HCT116 (cell line): ENCODE results near the gene TEX48. TPM values are rescaled to one million over a fixed set of nuclear protein-coding genes. Genes with fewer than 3 reads are reported as not detected.

Experiments
- ATAC-seq: fragments of 200-7000 bp; cut with Tn5 transposase; 2 replicates; pipeline ENCODE4 v1.9.1; 2020; ENCODE audit warnings: mild to moderate bottlenecking, moderate library complexity
- BruUV-seq: library from RNA; stranded (reverse); fragments of 400-500 nt; replicated peaks from 2 replicates; lab custom pipeline; 2021; lab: Mats Ljungman, UMichigan
- CTCF ChIA-PET: fragments of 300-600 bp; sonication (Branson Sonifier 250); formaldehyde crosslinking; loops from one replicate; lab custom pipeline; 2021; ENCODE audit warnings: antibody characterized with exemption; lab: Charles Lee
- POLR2A ChIA-PET: fragments of 300-600, 350-600 bp; sonication (Branson Sonifier 250); formaldehyde crosslinking; loops from one replicate; lab custom pipeline; 2021; ENCODE audit warnings: antibody characterized with exemption; lab: Charles Lee
- RAD21 ChIA-PET, 2 experiments: fragments of 300-600 bp; sonication (Branson Sonifier 250); formaldehyde crosslinking; loops; one replicate each; lab custom pipeline; 2023; ENCODE audit warnings: low total read pairs in 2 of 2; ENCODE audit not compliant: uncharacterized antibody in 2 of 2, unreplicated experiment in 2 of 2, low non-redundant PET in 1 of 2; lab: Charles Lee
- DNase-seq: peaks from one replicate; pipeline ENCODE4 v3.0.0-alpha.2; 2010; ENCODE audit warnings: low read depth, low spot score
- H2AFZ ChIP-seq: fragments of 200-600 bp; shearing (Covaris generic), sonication (generic); 2 replicates; pipeline ENCODE4 v1.6.1; 2017; ENCODE audit warnings: low read depth, mixed run types, mixed read lengths, antibody characterized with exemption, low read length; ENCODE audit not compliant: poor library complexity, severe bottlenecking
- H3K27ac ChIP-seq: 2 replicates; pipeline ENCODE4 v1.5.1; 2012; ENCODE audit warnings: low read depth, low read length
- H3K27me3 ChIP-seq: fragments of 200-600 bp; sonication (generic); 2 replicates; pipeline ENCODE4 v1.6.1; 2016; ENCODE audit warnings: mixed run types, low read length, mixed read lengths; ENCODE audit not compliant: insufficient read depth
- H3K36me3 ChIP-seq, 2 experiments: fragments of 200-500 bp in 1 of 2; fragments of 200-600 bp in 1 of 2; sonication (Bioruptor generic) in 1 of 2; sonication (generic) in 1 of 2; 2 replicates each; pipeline versions ENCODE4 v1.5.1 to v1.6.1; 2014 to 2016; ENCODE audit warnings: low read length in 2 of 2, inconsistent platforms in 1 of 2, mixed read lengths in 1 of 2, mixed run types in 1 of 2; ENCODE audit not compliant: insufficient read depth in 2 of 2, control insufficient read depth in 1 of 2
- H3K4me1 ChIP-seq, 2 experiments: fragments of 200-600 bp in 1 of 2; sonication (generic) in 1 of 2; 2 replicates each; pipeline versions ENCODE4 v1.5.1 to v1.6.1; 2012 to 2017; ENCODE audit warnings: low read length in 2 of 2, inconsistent platforms in 1 of 2, mild to moderate bottlenecking in 1 of 2, mixed read lengths in 1 of 2, mixed run types in 1 of 2, moderate library complexity in 1 of 2; ENCODE audit not compliant: insufficient read depth in 2 of 2, control insufficient read depth in 1 of 2
- H3K4me2 ChIP-seq: fragments of 200-600 bp; sonication (generic); 2 replicates; pipeline ENCODE4 v1.6.1; 2017; ENCODE audit warnings: mixed run types, low read length, mixed read lengths
- H3K4me3 ChIP-seq, 2 experiments: fragments of 200-600 bp in 1 of 2; sonication (generic) in 1 of 2; replicated peaks in 1 of 2; 2 replicates each; pipeline ENCODE4 v1.5.1; 2011 to 2016; ENCODE audit warnings: low read length in 2 of 2, control low read depth in 1 of 2, low read depth in 1 of 2, mild to moderate bottlenecking in 1 of 2, mixed read lengths in 1 of 2, mixed run types in 1 of 2
- H3K79me2 ChIP-seq: fragments of 200-600 bp; sonication (generic); 2 replicates; pipeline ENCODE4 v1.6.1; 2017; ENCODE audit warnings: mild to moderate bottlenecking, mixed run types, low read length, moderate library complexity, mixed read lengths; ENCODE audit not compliant: insufficient read depth
- H3K9ac ChIP-seq: fragments of 200-600 bp; sonication (generic); 2 replicates; pipeline ENCODE4 v1.6.1; 2016; ENCODE audit warnings: low read length, mixed read lengths
- H3K9me2 ChIP-seq: fragments of 200-600 bp; sonication (generic), shearing (Covaris generic); 2 replicates; pipeline ENCODE4 v1.6.1; 2017; ENCODE audit warnings: mixed run types, mild to moderate bottlenecking, moderate library complexity; ENCODE audit not compliant: insufficient read depth
- H3K9me3 ChIP-seq, 2 experiments: fragments of 200-500 bp in 1 of 2; fragments of 200-600 bp in 1 of 2; sonication (Bioruptor generic) in 1 of 2; sonication (generic) in 1 of 2; 2 replicates each; pipeline ENCODE4 v1.6.1; 2014 to 2017; ENCODE audit warnings: low read length in 2 of 2, mixed read lengths in 2 of 2, inconsistent platforms in 1 of 2, low read depth in 1 of 2, mild to moderate bottlenecking in 1 of 2, mixed run types in 1 of 2, moderate library complexity in 1 of 2; ENCODE audit not compliant: control insufficient read depth in 1 of 2, insufficient read depth in 1 of 2
- H4K20me1 ChIP-seq: fragments of 200-600 bp; sonication (generic), shearing (Covaris generic); 2 replicates; pipeline ENCODE4 v1.6.1; 2017; ENCODE audit warnings: mixed run types, mild to moderate bottlenecking, moderate library complexity; ENCODE audit not compliant: insufficient read depth
- CEBPB ChIP-seq: IDR thresholded peaks from 2 replicates; pipeline ENCODE4 v1.6.1; 2012; ENCODE audit warnings: low read depth
- CTCF ChIP-seq, 3 experiments: fragments of 200-600 bp in 1 of 3; sonication (generic) in 1 of 3; IDR thresholded peaks in 2 of 3; conservative IDR thresholded peaks in 1 of 3; 2 replicates each; pipeline ENCODE4 v1.5.1; 2012 to 2017; ENCODE audit warnings: low read depth in 2 of 3, low read length in 2 of 3, antibody characterized with exemption in 1 of 3, borderline replicate concordance in 1 of 3, control low read depth in 1 of 3, mild to moderate bottlenecking in 1 of 3, mixed read lengths in 1 of 3, mixed run types in 1 of 3, moderate library complexity in 1 of 3; ENCODE audit not compliant: insufficient read depth in 1 of 3
- ELF1 ChIP-seq: IDR thresholded peaks from 2 replicates; pipeline ENCODE4 v1.6.1; 2012; ENCODE audit warnings: low read depth, borderline replicate concordance
- FOSL1 ChIP-seq: IDR thresholded peaks from 2 replicates; pipeline ENCODE4 v1.6.1; 2012; ENCODE audit warnings: low read depth
- MAX ChIP-seq: IDR thresholded peaks from 2 replicates; pipeline ENCODE4 v1.6.1; 2012
- POLR2A ChIP-seq: IDR thresholded peaks from 2 replicates; pipeline ENCODE4 v1.7.0; 2011; ENCODE audit warnings: borderline replicate concordance; ENCODE audit not compliant: insufficient read depth, insufficient read length; ENCODE audit errors: extremely low read depth
- RAD21 ChIP-seq: IDR thresholded peaks from 2 replicates; pipeline ENCODE4 v1.6.1; 2012; ENCODE audit warnings: low read depth, mild to moderate bottlenecking
- REST ChIP-seq: IDR thresholded peaks from 2 replicates; pipeline ENCODE4 v1.6.1; 2012; ENCODE audit warnings: low read depth
- SIN3A ChIP-seq: IDR thresholded peaks from 2 replicates; pipeline ENCODE4 v1.6.1; 2012; ENCODE audit warnings: low read depth
- SRF ChIP-seq: IDR thresholded peaks from 2 replicates; pipeline ENCODE4 v1.6.1; 2012; ENCODE audit warnings: low read depth
- TCF7L2 ChIP-seq: IDR thresholded peaks from 2 replicates; pipeline ENCODE4 v1.7.0; 2011; ENCODE audit warnings: borderline replicate concordance, inconsistent platforms; ENCODE audit not compliant: insufficient read depth, insufficient read length; ENCODE audit errors: extremely low read depth
- intact Hi-C: fragments of 100-400 bp; cut with micrococcal nuclease; formaldehyde crosslinking; loops from 2 replicates; pipeline ENCODE4 v1.10.0; 2022
- total RNA-seq: library from RNA; stranded (reverse); gene quantifications from one replicate; pipeline ENCODE4 v1.2.1, GENCODE V29; 2021; ENCODE audit not compliant: unreplicated experiment

Gene TEX48
- total RNA-seq, 1 experiment from 2014 or later = not detected

- CTCF ChIA-PET = interaction anchor here (0.6 to 1.2 kb wide), 2 partner anchors 21 to 274 kb away, joined by 4 to 5 read pairs; no protein-coding TSS in a partner anchor
- no TSS peak for BruUV-seq
- no peaks in the 10 kb centered on the region for H3K9me3 ChIP-seq
- DNase-seq (no peak), ATAC-seq (no peak)
- no peaks in the 10 kb centered on the region for H3K79me2 ChIP-seq
- no peak overlapping the region for H3K27ac ChIP-seq
- no peaks in the 10 kb centered on the region for H3K9me2 ChIP-seq
- TF ChIP-seq CTCF (IDR thresholded peaks at IDR 0.05 in 2 of 3, conservative IDR thresholded peaks at IDR 0.05 in 1 of 3; ENCODE audit: borderline replicate concordance in 1 of 3, insufficient read depth in 1 of 3, low read depth in 2 of 3, low read length in 2 of 3) (no peak), CEBPB (no peak), REST (no peak), POLR2A (no peak), SIN3A (no peak), RAD21 (no peak), SRF (no peak), FOSL1 (no peak), TCF7L2 (no peak), ELF1 (no peak), MAX (no peak)
- H3K27me3 ChIP-seq = no peaks in the 10 kb centered on the region
- intact Hi-C loops = no loop called here
- RAD21 ChIA-PET = no interaction called here
- H3K4me3 ChIP-seq = no peak overlapping the region
- no peak overlapping the region for H3K9ac ChIP-seq
- POLR2A ChIA-PET = no interaction called here
- H4K20me1 ChIP-seq = no peaks in the 10 kb centered on the region
- H3K4me1 ChIP-seq = peaks cover 10 to 26% of the 10 kb centered on the region in 2 experiments; a peak in 3 of 4 replicates
- no peaks in the 10 kb centered on the region for H3K36me3 ChIP-seq
- H2AFZ ChIP-seq = no peak overlapping the region
- H3K4me2 ChIP-seq = no peak overlapping the region
These were observed 7.0 kb downstream of the TEX48 start for GRCh38 chr9:114674798-114675540.
